SKM-1 treated with dmso at 0.1 percent for 144 hours (cell line): ENCODE measurements around the gene CCDC83.
"Not testable (repeated sequence)": the region's sequence is repeated elsewhere in the genome, so short reads cannot be mapped to it uniquely, and the experiment has no call there.

Experiments
- DNase-seq: peaks from one replicate; lab custom pipeline; 2025; ENCODE audit not compliant: unreplicated experiment; lab: John Stamatoyannopoulos, UW

Gene CCDC83

DNA sequence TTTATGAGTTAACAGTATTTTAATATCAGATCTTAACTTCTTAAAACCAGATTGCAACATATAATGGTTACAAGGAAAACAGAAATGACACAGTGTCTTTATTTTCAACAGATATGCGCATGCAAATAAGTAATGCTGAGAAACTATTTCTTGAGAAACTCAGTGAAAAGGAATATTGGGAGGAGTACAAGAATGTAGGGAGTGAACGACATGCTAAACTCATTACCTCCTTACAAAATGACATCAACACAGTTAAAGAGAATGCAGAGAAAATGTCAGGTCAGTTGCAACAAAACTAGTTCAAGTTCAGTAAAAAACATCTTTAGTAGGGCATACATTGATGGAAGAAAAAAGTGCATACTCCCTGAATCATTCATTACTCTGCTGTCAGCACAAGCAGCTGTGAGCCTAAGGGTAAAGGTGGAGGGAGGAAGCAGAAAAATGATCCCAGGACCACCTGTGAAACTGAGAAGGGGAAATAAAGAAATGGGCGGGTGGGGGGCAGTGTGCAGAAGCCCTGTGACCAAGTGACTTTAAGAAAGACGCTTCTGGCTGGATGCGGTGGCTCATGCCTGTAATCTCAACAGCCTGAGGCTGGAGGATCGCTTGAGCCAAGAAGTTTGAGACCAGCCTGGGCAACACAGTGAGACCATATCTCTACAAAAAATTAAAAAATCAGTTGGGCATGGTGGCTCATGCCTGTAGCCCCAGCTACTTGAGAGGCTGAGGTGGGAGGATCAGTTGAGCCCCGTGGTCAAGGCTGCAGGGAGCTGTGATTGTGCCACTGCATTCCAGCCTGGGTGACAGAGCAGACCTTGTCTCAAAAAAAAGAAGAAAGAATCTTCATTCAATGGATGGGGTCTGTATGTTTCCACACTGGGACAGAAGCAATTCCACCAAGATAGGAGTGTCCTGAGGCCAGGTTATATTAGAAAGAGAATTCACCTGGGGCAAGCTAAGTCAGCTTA lies 31.2 kb downstream of the CCDC83 start:
- DNase-seq: no peak

DNA sequence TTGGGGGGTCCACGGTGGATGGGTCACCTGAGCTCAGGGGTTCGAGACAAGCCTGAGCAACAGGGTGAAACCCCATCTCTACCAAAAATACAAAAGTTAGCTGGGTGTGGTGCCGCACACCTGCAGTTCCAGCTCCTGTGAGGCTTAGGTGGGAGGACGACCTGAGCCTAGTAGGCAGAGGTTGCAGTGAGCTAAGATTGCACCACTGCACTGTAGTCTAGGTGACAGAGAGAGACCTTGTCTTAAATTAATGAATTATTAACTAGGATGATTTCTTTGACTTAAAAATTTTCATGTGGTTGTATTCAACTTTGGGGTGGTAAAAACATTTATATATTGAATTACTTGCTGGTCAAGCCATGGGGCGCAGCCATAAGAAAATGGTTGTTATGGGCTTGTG lies 33.9 kb downstream of the CCDC83 start:
- DNase-seq: no peak

DNA sequence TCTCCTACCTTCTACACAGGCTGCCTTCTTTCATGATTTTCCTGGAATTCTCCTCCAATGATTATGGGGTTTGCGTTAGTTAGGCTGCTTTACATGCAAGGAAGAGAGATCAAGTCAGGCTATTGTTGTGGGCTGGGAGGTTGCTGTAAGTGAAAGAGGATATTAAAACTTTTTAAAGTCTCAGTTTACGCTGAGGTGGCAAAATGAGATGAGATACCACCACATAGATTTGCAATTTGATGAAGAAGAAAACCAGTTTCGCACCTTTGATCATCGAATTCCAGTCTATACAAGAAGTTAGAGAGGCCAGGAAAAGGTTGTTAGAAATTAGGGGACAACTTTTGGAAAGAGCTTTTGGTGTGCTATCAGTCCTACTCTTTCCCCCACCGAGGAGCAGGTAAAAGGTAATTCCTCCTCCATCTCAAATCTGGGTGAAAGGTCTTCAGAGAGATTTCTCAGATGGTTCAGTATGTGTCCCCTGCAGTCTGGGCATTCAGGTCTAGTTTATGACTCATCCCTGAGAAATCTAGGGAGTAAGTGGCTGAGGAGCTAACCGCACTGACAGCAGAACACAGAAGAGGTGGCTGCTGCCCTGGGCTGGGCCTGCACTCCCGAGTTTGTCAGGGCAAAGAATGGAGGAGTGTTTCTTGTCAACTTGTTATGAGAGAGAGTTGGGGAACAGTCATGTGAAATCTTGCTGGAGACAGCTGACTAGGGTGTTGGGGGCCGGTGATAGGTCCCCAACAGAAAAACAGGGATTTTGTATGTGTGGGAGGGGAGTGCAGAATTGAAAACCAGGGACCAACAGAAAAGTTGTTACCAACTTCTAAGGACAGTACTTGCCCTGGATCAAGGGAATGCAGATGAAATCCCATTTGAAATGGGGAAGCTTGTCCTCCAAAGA lies 34.7 kb downstream of the CCDC83 start:
- no peak for DNase-seq

DNA sequence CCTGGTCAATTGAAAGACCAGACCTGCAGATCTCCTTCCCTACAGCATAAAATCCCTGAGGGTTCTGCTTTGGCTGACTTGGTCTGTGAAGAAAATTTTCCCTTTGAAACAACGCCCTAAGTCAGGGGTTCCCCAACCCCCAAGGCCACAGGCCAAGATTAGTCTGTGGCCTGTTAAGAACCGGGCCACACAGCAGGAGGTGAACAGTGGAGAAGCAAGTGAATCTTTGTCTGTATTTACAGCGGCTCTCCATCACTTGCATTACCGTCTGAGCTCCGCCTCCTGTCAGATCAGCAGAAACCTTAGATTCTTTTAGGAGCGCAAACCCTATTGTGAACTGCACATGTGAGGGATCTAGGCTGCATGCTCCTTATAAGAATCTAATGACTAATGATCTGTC lies 38.2 kb downstream of the CCDC83 start:
- no peak for DNase-seq

DNA sequence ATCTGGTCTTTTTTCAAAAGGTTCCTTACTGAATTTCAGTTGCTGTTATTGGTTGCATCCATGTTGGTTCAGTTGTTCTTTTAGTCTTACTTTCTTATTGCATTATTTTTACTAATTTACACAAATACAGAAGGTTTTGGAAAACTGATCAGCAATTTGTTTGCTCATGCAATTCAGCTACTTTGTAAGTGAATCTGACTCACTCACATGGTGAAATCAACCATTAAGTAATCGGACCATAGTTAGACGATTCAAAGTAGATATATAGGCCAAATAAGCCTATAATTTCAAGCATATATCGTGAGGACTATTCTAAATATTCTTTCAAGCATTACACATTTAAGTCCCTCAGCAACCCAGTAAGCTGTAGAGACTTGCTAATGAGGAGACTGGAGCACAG lies 41.7 kb downstream of the CCDC83 start:
- no peak for DNase-seq

DNA sequence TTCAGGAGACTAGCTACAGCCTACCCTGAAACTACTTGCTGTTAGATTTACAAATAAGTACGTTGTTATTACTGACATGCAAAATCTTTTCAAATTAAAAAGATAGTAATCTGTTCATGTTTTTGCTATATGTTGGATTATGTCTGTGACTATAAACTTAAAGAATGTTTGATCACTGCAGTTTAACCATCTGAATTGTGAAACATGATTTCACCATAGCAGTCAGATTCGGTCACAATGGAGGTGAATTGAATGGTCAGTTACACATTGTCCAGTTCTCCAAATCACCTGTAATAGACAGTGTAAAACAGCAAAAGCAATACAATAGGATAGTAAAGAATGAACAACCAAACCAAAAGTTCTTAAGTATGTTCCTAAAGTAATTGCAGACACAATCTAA lies 43.3 kb downstream of the CCDC83 start:
- no peak for DNase-seq

DNA sequence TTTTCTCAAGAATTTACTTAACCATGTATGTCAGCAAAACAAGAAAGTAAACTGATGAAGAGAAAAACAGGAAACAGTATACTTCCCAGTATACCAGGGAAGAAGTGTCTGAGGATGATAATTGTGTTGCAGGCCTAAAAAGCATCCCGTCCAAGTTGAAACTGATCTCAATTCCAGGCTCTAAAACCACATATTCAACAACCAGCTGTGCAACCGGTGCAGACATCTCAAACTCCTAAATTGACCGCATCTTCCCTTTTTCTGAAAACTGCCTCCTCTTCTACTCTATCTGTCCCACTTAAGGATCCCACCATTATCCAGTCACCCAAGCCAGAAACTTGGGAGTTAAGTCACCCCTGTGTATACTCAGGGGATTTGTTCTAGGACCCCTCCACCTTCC lies 47.2 kb downstream of the CCDC83 start:
- DNase-seq: no peak

DNA sequence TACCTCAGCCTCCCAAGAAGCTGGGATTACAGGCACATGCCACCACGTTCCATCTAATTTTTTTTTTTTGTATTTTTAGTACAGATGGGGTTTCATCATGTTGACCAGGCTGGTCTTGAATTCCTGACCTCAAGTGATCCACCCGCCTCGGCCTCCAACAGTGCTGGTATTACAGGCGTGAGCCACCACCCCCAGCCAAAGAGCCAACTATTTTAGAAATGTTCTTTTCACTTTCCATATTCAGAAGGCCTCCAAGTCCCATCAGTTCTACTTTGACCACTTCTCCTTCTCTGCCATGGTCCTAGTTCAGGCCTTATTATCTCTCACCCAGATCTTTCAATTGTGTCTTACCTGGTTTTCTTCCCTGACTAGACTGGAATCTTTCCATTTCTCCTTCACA lies 48.2 kb downstream of the CCDC83 start:
- no peak for DNase-seq

DNA sequence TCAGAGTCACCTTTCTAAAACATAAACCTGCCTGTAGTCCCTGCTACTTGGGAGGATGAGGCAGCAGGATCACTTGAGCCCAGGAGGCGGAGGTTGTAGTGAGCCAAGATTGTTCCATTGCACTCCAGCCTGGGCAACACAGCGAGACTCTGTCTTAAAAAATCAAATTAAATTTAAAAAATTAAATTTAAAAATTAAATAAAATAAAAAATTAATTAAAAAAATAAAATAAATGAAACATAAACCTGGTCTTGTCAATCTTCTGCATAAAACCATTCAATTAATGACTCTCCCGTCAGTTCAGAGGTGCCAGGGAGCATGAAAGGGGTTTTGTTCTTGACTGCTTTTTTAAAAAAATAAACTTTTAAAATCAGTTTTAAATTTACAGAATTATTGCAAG lies 48.6 kb downstream of the CCDC83 start:
- DNase-seq: no peak

DNA sequence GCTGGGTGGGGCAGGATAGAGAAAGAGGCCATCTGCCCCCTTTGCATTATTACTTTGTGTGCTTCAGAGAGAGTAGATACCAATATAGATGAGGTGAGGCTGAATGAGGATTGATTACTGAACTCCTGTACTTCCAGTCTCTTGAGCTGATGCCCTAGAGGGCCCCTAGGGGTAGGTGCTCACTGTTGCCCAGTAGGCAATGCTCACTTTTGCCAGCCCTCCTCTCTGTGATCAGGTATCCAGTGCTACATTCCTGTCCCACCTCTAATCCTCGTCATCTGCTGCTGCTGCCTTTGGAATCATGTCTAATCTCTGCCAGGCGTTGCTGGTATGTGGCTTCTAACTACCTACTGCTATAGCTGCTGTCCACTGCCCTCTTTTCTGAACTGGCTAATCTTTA lies 57.2 kb downstream of the CCDC83 start:
- DNase-seq: no peak

DNA sequence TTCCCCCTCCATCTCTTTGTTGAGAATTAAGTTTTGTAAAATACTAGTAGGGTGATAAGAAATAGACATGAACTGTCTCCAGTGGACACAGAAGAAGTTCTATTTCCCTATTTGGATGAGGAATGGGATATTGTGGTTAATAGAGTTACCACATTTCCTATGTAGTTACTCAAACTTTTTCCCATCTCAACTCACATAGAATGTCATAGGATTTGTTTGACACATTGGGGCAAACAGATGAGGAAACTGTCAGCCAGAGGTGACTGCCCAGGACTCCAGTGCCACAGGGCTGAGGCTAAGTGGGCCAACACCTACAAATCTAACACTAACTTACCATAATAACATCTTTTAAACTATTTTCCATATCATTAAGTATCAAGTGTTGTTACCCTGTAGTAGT lies 58.3 kb downstream of the CCDC83 start:
- DNase-seq: peak; percentile 57

DNA sequence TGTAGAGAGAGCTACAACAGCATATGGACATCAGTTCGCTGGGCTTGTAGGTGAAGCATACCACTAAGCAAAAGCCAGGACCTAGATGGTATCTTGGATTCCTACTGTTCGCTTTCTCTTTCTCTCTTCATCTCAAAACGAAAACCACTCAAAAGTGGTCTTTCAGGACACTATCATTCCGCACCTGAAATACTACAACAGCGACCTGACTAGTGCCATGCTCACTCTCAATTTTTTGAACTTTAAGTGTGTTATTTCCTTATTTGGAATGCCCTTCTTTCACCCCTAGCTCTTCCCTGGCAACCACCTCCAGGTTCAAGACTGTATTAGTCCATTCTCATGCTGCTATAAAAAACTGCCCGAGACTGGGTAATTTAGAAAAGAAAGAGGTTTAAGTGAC lies 59.2 kb downstream of the CCDC83 start:
- DNase-seq: no peak

DNA sequence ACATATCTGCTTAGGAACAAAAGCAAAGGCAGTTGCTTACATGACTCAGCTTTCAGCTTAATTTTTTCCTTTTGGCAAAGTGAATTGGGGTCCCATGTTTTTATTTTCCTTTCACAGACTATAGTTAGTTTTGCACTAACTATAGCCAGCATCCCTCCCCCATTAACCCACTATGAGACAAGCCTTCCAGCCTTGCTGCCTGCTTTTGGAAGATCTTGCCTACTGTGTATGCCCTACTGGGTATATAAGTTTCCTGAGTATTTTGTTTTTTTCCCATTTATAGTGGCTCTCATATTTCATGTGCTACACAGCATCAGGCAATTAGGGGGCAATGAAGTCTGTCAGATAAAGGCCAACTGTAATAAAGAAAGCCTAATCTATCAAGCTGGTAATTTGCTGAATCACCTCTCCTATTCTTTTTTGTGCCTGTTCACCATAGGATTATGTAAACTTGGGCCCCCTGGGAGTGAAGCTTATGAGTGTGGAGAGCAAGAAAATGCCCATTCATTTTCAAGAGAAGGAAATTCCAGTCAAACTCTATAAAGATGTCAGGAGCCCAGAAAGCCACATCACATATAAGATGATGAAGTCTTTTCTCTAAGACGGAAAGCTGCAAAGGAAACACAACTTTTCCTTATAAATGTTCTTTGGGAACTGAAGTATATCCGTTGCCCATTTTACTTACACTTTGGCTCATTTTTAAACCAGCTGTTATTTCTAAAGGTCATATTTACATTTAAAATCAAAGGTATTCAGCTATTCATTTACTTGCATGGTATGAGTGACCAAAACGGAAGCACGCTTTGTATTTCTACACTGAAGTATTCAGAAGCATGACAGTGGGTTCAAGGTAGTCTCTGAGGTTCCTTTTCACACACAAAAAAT lies 64.0 kb downstream of the CCDC83 start:
- DNase-seq: no peak

DNA sequence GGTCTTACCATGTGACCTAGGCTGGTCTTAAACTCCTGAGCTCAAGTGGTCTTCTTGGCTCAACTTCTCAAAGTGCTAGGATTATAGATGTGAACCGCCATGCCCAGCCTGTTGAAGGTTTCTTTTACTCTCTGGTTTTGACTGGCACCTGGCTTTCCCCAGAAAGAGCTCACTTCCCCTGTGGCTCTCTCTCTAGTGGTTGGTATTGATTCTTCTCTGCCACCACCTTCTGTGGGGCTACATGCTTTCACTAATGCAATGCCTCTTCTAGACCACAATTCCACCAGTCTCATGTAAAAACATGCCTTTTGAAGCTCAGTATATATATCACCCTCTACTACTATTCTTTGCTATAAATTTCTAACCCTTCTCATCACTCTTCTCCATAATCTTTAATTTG lies 67.2 kb downstream of the CCDC83 start:
- no peak for DNase-seq

DNA sequence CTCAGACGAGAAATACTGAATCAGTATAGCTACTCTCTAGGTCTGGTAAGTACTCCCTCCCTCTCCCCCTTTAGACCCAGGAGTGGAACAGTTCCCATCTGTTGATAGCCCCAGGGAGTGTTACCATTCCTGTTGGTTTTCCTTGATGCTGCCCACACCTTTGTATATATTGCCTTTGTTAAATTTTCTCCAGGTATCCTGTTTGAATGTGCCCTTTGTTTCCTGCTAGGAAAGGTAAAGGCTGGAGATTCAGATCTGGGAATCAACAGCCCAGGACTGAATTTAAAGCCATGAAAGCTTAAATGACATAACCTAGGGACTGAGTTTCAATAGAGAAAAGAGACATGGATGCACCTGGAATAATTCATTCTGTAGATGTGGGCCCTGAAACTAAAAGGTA lies 68.3 kb downstream of the CCDC83 start:
- DNase-seq: no peak

DNA sequence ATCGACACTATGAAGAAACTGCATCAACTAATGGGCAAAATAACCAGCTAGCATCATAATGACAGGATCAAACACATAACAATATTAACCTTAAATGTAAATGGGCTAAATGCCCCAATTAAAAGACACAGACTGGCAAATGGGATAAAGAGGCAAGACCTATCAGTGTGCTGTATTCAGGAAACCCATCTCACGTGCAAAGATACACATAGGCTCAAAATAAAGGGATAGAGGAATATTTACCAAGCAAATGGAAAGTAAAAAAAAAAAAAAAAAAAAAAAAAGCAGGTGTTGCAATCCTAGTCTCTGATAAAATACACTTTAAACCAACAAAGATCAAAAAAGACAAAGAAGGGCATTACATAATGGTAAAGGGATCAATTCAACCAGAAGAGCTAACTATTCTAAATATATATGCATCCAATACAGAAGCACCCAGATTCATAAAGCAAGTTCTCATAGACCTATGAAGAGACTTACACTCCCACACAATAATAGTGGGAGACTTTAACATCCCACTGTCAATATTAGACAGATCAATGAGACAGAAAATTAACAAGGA lies 71.6 kb downstream of the CCDC83 start:
- DNase-seq: not testable (repeated sequence)

DNA sequence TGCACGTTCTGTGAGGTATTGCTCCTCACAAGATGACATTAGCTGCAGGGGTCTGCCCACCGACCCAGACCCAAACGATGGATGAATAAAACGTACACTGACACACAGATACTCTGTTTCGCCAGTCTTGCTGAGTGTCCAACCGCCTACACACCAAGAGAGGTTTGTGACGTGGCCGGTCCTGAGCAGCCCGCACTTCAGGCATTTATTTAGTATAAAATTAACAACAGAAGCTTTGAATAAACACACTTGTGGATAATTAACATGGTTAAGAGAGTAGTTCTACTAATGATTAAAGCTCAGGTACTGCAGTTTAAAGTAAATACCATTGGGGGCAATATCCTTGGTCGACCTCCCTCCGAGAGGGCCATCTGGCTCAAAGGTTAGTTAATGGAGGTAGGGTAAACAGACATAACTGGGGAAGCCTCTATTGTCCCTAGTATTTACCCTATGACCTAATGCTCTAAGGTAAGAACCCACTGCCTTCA lies 75.7 kb downstream of the CCDC83 start:
- DNase-seq: no peak

DNA sequence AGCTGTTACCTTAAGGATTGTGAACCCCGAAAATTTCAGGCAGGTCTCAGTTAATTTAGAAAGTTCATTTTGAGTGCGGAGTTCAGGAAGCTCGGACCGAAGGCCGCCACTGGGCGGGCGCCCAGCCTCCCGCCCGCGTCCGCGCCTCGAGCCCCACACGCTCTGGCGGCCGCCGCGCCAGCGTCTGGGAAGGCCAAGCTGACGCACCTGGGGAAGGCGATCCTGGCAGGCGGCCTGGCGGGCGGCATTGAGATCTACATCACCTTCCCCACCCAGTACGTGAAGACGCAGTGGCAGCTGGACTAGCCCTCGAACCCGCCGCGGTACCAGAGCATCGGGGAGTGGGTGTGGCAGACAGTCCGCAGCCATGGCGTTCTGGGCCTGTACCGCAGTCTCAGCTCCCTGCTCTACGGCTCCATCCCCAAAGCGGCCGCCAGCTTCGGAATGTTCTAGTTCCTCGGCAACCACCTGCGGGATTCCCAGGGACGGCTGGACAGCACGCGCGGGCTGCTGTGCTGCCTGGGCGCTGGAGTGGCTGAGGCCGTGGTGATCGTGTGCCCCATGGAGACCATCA lies 79.5 kb downstream of the CCDC83 start:
- no peak for DNase-seq

DNA sequence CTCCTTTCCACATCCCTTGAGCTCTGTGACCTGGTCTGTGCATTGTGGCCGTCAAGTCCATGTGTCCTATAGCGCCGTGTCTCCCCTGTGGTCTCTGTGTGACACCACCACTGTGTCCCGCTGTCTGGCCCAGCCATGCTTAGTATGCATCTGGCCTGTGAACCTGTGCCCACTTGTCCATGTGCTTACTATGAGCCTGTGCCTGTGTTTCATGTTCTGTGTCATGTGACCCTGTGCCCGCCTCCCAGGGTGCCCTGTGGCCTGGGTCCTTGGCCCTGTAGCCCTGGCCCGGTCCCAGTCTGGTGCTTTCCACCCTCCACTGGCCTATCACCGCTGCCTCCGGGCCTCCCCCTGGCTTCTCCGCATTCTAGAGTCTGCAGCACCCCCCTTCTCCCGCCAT lies 80.6 kb downstream of the CCDC83 start:
- DNase-seq: no peak

DNA sequence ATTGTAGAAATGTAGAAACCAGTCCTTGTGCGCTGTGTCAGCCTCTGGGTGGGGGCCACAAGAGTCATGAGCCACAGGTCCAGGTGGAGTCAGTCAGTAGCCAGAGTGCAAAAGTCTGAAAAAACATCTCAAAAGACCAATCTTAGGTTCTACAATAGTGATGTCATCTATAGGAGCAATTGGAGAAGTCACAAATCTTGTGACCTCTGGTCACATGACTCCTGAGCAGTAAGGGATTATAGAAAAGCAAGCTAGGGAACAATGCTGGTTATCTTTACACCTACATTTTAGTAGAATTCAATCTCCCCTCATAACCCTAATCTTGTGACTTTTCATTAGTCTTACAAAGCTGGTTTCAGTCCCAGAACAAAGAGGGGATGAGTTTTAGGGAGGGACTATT lies 82.7 kb downstream of the CCDC83 start:
- no peak for DNase-seq
